Measurements from ENCODE around the gene AFF3.

AFF3 gene

DNA sequence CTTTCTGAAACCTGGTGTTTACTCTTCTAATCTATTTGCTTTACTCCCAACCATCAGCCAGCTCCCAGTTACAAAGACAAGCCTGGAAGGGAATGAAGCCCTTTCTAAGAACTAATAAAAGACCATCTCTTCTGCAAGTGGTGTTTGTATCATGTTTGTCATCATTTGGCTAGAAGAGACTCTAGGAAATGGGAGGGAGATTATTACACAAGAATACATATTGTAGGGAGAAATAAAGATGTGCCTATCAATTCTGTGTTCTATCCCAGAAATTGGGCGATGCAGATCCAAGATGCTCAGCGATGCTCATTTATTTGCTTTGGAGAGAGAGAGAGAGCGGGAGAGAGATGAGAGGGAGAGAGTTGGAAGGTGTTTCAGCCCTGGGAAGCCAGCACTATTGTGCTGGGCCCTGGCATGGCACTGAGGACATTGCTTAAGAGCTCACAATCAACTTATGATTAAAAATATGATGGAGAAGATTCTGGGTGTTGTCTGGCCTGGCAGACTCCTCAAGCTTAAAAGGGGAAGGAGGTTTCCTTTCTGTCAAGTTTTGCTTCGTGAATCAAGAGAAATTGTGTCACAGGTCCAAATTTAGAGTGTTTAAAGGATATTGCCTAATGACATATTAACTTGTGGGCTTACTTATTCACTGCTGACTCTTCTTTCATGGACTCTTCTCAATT lies 41.8 kb upstream of the AFF3 start:
- TF ChIP-seq, protein P1, sequence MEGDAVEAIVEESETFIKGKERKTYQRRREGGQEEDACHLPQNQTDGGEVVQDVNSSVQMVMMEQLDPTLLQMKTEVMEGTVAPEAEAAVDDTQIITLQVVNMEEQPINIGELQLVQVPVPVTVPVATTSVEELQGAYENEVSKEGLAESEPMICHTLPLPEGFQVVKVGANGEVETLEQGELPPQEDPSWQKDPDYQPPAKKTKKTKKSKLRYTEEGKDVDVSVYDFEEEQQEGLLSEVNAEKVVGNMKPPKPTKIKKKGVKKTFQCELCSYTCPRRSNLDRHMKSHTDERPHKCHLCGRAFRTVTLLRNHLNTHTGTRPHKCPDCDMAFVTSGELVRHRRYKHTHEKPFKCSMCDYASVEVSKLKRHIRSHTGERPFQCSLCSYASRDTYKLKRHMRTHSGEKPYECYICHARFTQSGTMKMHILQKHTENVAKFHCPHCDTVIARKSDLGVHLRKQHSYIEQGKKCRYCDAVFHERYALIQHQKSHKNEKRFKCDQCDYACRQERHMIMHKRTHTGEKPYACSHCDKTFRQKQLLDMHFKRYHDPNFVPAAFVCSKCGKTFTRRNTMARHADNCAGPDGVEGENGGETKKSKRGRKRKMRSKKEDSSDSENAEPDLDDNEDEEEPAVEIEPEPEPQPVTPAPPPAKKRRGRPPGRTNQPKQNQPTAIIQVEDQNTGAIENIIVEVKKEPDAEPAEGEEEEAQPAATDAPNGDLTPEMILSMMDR (IDR thresholded peaks at IDR 0.05; ENCODE audit: borderline replicate concordance, control extremely low read depth, extremely low read depth, insufficient read depth, missing control alignments): no peak
- DNase-seq (ENCODE audit: low spot score): no peak

GRCh38 chr2:100182494-100183361 lies 40.3 kb upstream of the AFF3 start:
- no peak for DNase-seq (ENCODE audit: low spot score)
- TF ChIP-seq, protein P1 (IDR thresholded peaks at IDR 0.05; ENCODE audit: borderline replicate concordance, control extremely low read depth, extremely low read depth, insufficient read depth, missing control alignments): no peak
- in situ Hi-C loops (cut with MboI; ENCODE audit: low sequenced_read_pairs, unreplicated experiment): no loop called here

More for the DNA sequence above, 41.8 kb upstream of the AFF3 start:
- in situ Hi-C loops (cut with MboI; ENCODE audit: low sequenced_read_pairs, unreplicated experiment): no loop called here

DNA sequence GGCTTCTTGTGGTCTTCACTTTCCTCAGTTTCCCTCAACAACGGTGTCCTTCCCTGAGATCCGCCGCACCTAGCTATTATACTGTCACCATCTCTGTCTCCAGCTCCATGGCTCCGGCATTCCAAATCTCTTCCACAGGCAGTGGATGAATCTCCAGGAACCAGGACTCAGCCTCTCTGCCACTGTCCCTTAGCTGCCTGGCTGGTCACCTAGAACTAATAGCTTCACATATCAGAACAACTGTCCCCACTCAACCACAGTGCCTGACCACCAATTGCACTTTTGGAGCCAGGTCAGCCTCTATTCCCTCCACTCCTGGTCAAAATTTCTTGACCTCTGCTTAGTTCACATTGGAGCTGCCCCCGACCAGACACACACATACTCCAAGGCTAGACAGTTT lies 38.1 kb upstream of the AFF3 start:
- TF ChIP-seq, protein P1 (IDR thresholded peaks at IDR 0.05; ENCODE audit: borderline replicate concordance, control extremely low read depth, extremely low read depth, insufficient read depth, missing control alignments): no peak
- DNase-seq (ENCODE audit: low spot score): no peak
- in situ Hi-C loops (cut with MboI; ENCODE audit: low sequenced_read_pairs, unreplicated experiment): no loop called here

GRCh38 chr2:100179806-100180205 lies 37.4 kb upstream of the AFF3 start:
- no peak for DNase-seq (ENCODE audit: low spot score)
- TF ChIP-seq, protein P1 (IDR thresholded peaks at IDR 0.05; ENCODE audit: borderline replicate concordance, control extremely low read depth, extremely low read depth, insufficient read depth, missing control alignments): no peak
- in situ Hi-C loops (cut with MboI; ENCODE audit: low sequenced_read_pairs, unreplicated experiment): no loop called here

DNA sequence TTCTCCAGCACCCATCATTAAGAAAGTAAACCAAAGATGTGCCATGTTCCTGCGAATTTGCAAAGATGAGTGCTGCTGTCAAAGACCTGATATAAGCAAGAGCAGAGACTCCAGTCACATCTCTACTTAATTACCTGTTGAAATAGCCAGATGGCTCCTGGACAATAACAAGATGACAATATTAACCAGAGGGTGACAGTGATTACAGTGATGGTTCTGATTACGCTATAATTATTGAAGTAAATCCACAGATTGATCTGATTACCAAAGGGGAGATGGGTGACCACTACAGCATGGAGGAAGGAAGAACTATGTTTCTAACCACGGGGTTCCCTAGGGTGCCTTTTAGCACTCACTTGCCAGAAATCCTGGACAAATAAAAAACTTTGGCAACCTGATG lies 36.5 kb upstream of the AFF3 start:
- DNase-seq (ENCODE audit: low spot score): no peak
- in situ Hi-C loops (cut with MboI; ENCODE audit: low sequenced_read_pairs, unreplicated experiment): no loop called here
- TF ChIP-seq, protein P1 (IDR thresholded peaks at IDR 0.05; ENCODE audit: borderline replicate concordance, control extremely low read depth, extremely low read depth, insufficient read depth, missing control alignments): no peak

- DNase-seq (ENCODE audit: low spot score): peak; percentile 52
- in situ Hi-C loops (cut with MboI; ENCODE audit: low sequenced_read_pairs, unreplicated experiment): no loop called here
- TF ChIP-seq, protein P1 (IDR thresholded peaks at IDR 0.05; ENCODE audit: borderline replicate concordance, control extremely low read depth, extremely low read depth, insufficient read depth, missing control alignments): no peak
These were observed 35.8 kb upstream of the AFF3 start for GRCh38 chr2:100178085-100178788.

Data from GM13976 (cell line).